Esophagus muscularis mucosa (tissue), 2 donors: ENCODE measurements around the gene ATAD1.

Experiments used
- EP300 ChIP-seq: sonication (generic); formaldehyde crosslinking; IDR thresholded peaks from one replicate; pipeline ENCODE4 v1.6.1; 2017; ENCODE audit warnings: antibody characterized with exemption
- POLR2A ChIP-seq: fragments of 450-650 bp; IDR thresholded peaks from one replicate; pipeline ENCODE4 v1.6.1; 2017; ENCODE audit warnings: antibody characterized with exemption, moderate library complexity, mild to moderate bottlenecking, low read depth

- TF ChIP-seq POLR2A: no peak
- no peak for TF ChIP-seq EP300
Measured at GRCh38 chr10:87819289-87819585, 1.2 kb upstream of the ATAD1 start.
